T-helper 2 cell treated with Interferon-gamma antibody and Interleukin-4, amounts not matched to agents 100 ng/mL and 5 ng/mL, for 36 hours (primary cell): ENCODE measurements around the gene IL4I1. TPM values are rescaled to one million over a fixed set of nuclear protein-coding genes. Genes with fewer than 3 reads are reported as not detected.
"Not testable (repeated sequence)": the region's sequence is repeated elsewhere in the genome, so short reads cannot be mapped to it uniquely, and the experiment has no call there.

Source experiments
- intact Hi-C: fragments of 100-400 bp; cut with micrococcal nuclease; formaldehyde crosslinking; loops from one replicate; pipeline ENCODE4 v1.15.1; 2023
- total RNA-seq: library from RNA; stranded (reverse); gene quantifications from 2 replicates; pipeline ENCODE4 v1.2.3, GENCODE V29; 2022

The IL4I1 gene, protein sequence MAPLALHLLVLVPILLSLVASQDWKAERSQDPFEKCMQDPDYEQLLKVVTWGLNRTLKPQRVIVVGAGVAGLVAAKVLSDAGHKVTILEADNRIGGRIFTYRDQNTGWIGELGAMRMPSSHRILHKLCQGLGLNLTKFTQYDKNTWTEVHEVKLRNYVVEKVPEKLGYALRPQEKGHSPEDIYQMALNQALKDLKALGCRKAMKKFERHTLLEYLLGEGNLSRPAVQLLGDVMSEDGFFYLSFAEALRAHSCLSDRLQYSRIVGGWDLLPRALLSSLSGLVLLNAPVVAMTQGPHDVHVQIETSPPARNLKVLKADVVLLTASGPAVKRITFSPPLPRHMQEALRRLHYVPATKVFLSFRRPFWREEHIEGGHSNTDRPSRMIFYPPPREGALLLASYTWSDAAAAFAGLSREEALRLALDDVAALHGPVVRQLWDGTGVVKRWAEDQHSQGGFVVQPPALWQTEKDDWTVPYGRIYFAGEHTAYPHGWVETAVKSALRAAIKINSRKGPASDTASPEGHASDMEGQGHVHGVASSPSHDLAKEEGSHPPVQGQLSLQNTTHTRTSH
- 1.9 and 2.1 TPM in 2 replicates for total RNA-seq

- intact Hi-C loops, result loop anchor here (1.0 kb wide), 1 partner anchor 33 kb away; no protein-coding TSS in a partner anchor
Observed at GRCh38 chr19:49896863-49897621, at the start of gene IL4I1. Gene IL4I1 (minus strand): TSS chr19:49896887. CDS start chr19:49896160, 727 bp downstream.

- intact Hi-C loops, result no loop called here
Observed at GRCh38 chr19:49946415-49946814, 49.7 kb upstream of the IL4I1 start.

DNA sequence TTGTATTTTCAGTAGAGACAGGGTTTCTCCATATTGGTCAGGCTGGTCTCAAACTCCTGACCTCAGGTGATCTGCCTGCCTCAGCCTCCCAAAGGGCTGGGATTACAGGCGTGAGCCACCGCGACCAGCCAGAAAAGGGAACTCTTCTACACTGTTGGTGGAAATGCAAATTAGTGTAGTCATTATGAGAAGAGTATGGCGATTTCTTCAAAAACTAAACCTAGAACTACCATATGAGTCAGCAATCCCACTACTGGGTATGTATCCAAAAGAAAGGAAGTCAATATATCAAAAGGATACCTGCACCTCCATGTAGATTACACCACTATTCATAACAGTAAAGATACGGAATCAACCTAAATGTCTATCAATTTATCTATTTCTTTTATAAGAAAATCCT is 47.9 kb upstream of the IL4I1 start:
- intact Hi-C loops, result not testable (repeated sequence)

DNA sequence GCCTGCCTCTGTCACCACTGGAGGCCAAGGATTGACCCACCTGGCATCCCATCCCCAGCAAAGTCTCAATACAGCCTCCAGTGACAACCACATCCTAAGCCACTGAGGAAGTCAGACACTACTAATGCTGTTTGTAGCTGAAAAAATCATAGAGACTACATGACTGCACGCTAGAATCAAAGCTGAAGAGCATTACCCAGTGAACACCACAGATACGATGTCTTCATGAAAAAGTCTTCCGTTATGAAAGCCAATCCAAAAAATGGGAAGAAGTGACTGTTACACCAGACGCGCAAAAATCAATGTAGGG is 43.8 kb upstream of the IL4I1 start:
- intact Hi-C loops, result no loop called here

DNA sequence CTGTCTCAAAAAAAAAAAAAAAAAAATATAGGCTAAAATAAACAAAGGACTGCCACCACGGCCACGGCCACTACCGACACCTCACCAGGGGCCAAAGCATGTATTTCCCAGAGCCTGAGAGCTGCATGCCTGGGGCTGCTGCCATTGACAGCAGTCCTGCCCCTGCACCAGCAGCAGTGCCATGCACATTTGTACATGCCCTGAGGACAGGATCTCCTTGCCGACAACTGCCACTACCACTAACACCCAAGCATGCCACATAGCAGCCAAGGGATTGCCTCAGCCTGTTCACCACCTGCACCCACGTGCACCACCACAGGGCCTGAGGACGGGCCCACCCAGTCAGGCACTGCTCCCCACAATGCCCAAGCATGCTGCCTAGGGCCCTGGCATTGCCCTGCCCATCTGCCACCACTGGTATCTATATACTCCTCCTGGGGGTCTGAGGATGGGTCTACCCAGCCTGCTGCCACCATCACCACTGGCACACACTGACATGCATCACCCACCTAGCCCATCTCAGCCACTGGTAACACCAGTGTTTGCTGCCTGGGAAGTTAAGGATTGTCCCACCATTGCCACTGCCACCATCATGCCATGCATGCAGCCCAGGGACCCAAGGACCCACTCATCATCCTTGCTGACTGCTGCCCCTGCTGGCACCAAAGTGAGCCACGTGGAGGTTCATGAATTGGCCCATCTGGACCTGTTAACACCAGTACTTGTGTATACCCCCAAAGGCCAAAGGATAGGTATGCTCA is 43.2 kb upstream of the IL4I1 start:
- intact Hi-C loops, result no loop called here

DNA sequence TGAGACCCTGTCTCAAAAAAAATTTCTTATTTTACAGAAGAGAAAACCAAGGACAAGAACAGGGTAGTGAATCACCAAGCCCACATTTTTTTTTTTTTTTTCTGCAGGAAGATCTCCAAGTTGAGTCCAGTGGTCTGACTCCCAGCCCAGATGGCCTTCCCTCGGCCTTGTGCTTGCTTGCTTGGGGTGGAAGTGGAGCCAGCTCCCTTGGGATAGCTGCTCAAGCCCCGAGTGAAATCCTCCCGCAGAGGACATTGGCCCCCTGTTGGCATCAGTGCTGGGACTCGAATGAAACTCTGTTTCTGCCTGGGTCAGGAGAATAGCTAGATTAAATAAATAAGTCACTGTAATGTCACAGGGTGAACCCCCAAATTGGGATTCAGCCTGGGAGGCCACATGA is 42.0 kb upstream of the IL4I1 start:
- intact Hi-C loops, result no loop called here

GRCh38 chr19:49937750-49938381 is 41.2 kb upstream of the IL4I1 start:
- intact Hi-C loops, result loop anchor here (1.0 kb wide), 1 partner anchor 45 kb away; no protein-coding TSS in a partner anchor

DNA sequence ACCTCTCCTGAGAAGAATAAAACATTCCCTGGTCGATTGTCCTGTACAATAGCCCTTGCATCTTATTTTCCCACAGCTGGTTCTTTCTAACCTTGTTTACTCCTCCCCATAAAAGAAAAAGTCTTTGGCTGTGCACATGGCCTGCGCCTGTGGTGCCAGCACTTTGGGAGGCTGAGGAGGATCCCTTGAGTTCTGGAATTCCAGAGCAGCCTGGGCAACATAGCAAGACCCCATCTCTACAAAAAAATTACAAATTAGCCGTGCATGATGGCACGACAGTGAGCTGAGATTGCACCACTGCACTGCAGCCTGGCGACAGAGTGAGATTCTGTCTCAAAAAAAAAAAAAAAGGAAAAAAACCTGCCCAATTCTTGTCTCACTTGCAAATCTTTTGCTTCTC is 39.9 kb upstream of the IL4I1 start:
- intact Hi-C loops, result no loop called here

DNA sequence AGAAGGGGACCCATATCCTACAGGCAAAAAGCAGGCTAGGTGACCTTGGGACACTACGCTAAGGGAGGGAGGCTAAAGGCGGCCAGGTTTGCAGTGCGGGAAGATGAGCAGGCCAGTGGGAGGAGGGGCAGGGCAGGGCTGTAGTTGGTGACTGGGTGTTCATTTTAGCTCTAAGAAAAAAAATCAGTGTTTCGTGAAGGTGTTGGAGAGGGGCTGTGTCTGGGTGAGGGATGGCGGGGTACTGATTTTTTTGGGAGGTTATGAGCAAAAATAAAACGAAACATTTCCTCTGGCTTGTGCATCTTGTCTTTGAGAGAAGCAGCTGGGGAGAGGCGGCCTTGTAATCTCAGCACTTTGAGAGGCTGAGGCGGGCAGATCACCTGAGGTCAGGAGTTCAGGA is 37.0 kb upstream of the IL4I1 start:
- intact Hi-C loops, result no loop called here

DNA sequence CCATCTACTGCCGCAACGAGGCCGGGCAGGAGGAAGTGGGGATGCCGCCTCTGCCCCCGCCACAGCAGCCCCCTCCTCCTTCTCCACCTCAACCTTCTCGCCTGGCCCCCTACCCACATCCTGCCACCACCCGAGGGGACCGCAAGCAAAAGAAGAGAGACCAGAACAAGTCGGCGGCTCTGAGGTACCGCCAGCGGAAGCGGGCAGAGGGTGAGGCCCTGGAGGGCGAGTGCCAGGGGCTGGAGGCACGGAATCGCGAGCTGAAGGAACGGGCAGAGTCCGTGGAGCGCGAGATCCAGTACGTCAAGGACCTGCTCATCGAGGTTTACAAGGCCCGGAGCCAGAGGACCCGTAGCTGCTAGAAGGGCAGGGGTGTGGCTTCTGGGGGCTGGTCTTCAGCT is 36.0 kb upstream of the IL4I1 start:
- intact Hi-C loops, result no loop called here

GRCh38 chr19:49932041-49932451 is 35.4 kb upstream of the IL4I1 start:
- intact Hi-C loops, result no loop called here

- intact Hi-C loops, result no loop called here
Observed at GRCh38 chr19:49931293-49932040, 34.8 kb upstream of the IL4I1 start.

GRCh38 chr19:49930483-49931011 is 33.9 kb upstream of the IL4I1 start:
- intact Hi-C loops, result loop anchor here (1.0 kb wide), 1 partner anchor 33 kb away; no protein-coding TSS in a partner anchor

DNA sequence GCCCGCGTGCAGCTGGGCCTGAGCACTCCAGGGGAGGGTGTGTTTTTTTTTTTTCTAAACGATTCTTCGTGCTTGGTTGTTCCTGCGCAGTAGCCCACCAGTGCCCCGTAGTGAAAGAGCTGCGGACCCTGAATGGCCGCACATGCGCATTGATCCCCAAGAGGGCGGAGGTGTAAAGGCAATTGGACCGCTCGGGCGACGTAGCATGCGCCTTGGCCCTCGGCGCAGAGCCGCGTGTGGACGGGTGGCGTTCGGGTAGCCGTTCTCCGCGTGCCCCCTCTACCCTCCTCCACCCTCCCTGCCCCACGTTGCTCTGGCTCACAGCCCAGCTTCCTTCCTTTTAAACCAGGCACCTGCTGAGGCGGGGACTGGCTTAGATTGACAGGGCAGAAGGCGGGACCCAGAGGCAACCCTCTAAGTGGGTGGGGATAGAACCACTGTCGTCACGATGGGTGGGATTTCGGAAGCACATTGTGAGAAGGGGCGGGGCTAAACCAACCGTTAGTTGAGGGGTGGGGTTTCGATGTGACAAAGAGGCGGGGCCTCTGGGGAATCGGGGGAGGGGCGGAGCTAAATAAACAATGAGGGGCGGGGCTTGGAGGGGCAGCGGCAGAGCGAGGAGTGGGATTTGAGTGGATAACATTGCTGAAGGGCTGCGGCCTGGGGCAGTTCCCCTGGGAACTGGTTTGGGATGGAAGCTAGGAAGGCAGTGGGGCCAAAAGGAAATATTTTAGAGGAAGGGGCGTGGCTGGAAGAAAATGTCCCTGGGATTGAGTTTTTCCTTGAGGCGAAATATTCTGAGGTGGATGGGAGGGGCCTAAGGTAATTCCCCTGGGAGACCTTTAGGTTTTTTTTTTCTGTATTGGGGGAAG is 33.2 kb upstream of the IL4I1 start:
- intact Hi-C loops, result loop anchor here (1.0 kb wide), 3 partner anchors 33 to 95 kb away; partner anchors contain the start of genes AKT1S1, TBC1D17 and VRK3

GRCh38 chr19:49929121-49929610 is 32.5 kb upstream of the IL4I1 start, which contains the start of the genes ATF5 and NUP62:
Gene ATF5 (plus strand): TSS chr19:49929205. CDS start chr19:49930851, 1,646 bp downstream.
Gene NUP62 (minus strand): TSS chr19:49929504. CDS start chr19:49909807, 19,697 bp downstream.
- intact Hi-C loops, result loop anchor here (1.0 kb wide), 2 partner anchors 52 to 96 kb away; partner anchors contain the start of genes AKT1S1, TBC1D17 and VRK3

DNA sequence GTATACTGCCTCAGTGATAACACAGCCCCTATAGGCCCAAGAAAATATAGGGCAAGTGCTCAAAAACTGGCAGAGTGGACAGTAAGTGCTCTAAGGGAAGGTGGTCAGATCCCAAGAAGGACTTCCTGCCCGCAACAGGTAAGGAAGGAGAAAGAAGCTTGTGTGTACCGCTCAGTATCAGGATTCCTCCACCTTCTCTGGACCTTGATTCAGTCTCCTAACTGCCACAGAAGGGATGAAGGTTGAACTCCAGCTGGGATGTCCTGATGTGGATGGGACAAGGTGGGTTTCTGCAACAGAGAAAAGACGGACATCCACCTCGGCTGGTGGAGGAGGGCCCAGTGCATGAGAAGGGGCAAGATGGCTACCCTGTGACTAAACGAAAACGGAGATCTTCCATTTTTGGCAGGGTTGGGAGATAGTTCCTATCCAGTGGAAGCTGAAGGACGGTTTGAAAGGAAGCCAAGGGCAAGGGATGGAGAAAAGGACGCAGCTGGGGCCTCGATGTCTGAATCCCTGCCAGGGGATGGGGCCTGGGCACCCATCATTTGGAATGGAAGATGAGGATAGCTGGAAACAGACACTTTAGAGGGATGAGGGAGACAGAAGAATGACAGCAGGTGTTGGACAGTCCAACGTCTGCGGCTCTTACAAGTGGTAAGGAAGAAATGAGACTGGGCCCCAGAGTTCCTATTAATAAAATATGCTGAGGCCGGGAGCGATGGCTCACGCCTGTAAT is 31.0 kb upstream of the IL4I1 start:
- intact Hi-C loops, result no loop called here

DNA sequence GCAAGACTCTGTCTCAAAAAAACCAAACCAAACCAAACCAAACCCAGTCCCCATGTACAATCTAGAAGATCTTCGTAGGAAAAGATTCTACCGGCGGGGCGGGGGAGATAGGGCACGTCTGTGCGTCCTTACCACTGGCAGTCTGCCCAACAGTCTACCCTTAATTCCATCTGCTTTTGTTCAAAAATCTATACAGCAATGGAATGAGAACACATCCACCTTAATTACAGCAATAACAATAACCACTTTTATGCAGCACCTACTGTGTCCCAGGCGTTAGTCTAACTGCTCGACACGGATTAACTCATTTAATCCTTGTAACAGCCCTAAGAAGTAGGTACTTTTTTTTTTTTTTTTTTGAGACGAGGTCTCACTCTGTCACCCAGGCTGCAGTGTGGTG is 29.8 kb upstream of the IL4I1 start:
- intact Hi-C loops, result no loop called here

- intact Hi-C loops, result no loop called here
Observed at GRCh38 chr19:49925486-49925885, 28.8 kb upstream of the IL4I1 start.
